LNCaP clone FGC (cell line): ENCODE data around the gene CFH.
"Not testable (repeated sequence)": the region's sequence is repeated elsewhere in the genome, so short reads cannot be mapped to it uniquely, and the experiment has no call there.

Experiments used
- DNase-seq: peaks from one replicate; pipeline ENCODE4 v3.0.0-alpha.2; 2011; ENCODE audit warnings: low read depth
- H3K4me3 ChIP-seq: 2 replicates; pipeline ENCODE4 v1.5.1; 2011; ENCODE audit warnings: mild to moderate bottlenecking, low read depth, low read length, control low read depth
- TF ChIP-seq, protein P1 (sequence below): IDR thresholded peaks from 2 replicates; pipeline ENCODE4 v1.5.1; 2012; ENCODE audit warnings: mild to moderate bottlenecking; ENCODE audit not compliant: control insufficient read depth, insufficient read depth; ENCODE audit errors: extremely low read depth

CFH gene

DNA sequence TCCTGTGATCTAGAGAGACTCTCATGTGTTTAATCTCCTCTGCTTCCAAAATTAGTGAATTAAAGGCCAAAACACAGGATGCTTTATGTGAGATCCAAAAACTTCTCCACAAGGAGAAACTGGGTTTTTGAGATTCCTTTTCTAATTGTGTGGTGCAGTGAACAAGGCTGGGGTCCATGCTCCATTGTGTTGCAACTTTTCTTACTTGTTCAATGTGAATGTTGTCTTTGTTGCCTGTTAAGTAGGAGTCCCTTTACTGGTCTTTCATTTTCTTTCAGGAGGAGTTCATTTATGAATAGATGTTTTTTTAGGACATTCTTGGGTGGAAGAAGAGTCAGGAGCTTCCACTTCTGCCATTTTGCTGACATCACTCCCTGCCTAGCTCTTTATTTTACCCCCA is 82.2 kb downstream of the CFH start:
- DNase-seq, result no peak
- TF ChIP-seq, protein P1, sequence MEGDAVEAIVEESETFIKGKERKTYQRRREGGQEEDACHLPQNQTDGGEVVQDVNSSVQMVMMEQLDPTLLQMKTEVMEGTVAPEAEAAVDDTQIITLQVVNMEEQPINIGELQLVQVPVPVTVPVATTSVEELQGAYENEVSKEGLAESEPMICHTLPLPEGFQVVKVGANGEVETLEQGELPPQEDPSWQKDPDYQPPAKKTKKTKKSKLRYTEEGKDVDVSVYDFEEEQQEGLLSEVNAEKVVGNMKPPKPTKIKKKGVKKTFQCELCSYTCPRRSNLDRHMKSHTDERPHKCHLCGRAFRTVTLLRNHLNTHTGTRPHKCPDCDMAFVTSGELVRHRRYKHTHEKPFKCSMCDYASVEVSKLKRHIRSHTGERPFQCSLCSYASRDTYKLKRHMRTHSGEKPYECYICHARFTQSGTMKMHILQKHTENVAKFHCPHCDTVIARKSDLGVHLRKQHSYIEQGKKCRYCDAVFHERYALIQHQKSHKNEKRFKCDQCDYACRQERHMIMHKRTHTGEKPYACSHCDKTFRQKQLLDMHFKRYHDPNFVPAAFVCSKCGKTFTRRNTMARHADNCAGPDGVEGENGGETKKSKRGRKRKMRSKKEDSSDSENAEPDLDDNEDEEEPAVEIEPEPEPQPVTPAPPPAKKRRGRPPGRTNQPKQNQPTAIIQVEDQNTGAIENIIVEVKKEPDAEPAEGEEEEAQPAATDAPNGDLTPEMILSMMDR, result no peak
- no peak overlapping the region for H3K4me3 ChIP-seq

DNA sequence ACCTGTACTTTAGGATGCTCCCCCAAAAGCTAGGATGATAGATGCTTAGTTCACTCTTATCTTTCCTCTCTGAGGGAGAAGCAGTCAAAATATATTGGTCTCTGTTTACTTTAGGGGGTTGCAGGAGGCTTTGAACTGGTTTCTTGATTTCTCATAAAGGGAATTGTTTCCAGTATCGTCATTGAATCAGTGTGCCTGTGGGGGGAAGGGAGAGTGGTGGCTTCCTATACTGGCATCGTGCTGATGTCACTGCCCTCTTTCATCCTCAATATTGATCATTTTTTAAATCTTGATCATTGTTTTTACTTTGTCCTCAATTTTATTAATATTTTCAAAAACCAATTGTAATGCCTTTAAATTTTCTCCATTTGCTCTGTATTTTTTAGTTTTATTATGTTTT is 82.6 kb downstream of the CFH start:
- no peak overlapping the region for H3K4me3 ChIP-seq
- no peak for DNase-seq
- TF ChIP-seq, protein P1, result no peak

DNA sequence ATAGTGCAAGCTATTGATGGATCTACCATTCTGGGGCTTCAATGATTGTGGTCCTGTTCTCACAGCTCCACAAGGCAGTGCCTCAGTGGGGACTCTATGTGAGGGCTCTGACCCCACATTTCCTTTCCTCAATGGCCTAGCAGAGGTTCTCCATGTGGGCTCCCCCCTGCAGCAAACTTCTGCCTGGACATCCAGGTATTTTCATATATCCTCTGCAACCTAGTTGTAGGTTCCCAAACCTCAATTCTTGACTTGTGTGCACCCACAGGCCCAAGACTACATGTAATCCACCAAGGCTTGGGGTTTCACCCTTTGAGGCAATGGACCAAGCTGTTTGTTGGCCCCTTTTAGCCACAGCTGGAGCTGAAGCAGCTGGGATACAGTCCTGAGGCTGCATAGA is 86.9 kb downstream of the CFH start:
- TF ChIP-seq, protein P1, result no peak
- DNase-seq, result no peak

DNA sequence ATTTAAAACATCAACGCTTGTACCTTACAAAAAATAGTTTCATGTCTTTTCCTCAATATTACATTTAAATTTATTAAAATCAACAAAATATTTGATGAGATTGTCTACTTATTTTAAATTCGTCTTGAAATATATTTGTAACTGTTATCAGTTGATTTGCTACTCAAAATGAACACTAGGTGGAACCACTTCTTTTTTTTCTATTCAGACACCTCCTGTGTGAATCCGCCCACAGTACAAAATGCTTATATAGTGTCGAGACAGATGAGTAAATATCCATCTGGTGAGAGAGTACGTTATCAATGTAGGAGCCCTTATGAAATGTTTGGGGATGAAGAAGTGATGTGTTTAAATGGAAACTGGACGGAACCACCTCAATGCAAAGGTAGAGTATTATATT is 91.4 kb downstream of the CFH start:
- DNase-seq, result peak; percentile 26
- TF ChIP-seq, protein P1, result peak; percentile 46
- not testable (repeated sequence) for H3K4me3 ChIP-seq

More for the DNA sequence above, 86.9 kb downstream of the CFH start:
- H3K4me3 ChIP-seq, result no peak overlapping the region

DNA sequence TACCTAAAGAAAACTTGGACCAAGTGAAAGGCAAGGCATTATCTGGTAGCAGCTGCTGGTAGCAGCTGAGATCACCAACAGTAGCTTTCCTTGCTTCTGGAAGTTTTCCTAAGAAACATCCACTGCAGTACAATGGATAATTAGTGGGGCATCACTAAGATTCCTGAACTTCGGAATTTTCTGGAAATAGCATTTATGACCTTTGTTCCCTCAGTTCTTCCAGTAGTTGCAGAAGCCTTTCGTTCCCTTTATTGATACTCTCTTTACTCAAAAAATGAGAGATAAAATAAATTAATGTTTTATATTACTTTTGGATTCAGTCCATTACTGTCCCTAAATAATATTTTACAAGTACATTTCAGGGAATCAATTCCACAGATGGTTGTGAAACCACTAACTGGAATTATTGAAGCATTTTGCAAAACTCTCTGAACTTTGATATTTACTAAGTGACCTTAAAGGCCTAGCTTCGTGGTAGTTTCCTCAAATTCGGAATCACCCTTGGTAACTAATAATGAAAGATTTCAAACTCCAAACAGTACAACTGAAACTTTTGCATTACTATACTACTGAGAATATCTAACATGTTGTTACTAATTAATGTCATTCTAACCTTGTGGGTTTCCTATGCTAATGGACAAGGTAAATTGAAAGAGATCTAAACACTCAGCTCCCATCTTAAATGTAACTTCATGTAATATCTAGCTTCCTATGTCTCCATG is 113.3 kb downstream of the CFH start:
- not testable (repeated sequence) for DNase-seq, H3K4me3 ChIP-seq

DNA sequence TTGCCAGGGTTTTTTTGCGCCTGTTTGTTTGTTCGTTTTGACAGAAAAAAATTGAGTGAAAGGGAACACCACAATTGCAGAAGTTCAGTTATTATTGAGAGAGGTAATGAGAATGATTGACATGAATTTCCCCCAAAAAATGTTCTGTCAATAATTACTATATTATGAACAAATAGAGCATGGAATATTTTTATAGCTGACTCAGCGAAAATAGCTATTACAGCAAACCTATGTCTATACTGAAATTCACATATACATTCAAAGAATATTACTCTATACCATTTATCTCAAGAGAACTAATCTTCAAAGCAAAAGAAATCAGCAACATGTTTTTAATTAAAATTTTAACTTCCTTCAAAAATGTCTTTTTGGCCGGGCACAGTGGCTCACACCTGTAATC is 118.0 kb downstream of the CFH start:
- DNase-seq, H3K4me3 ChIP-seq: not testable (repeated sequence)

DNA sequence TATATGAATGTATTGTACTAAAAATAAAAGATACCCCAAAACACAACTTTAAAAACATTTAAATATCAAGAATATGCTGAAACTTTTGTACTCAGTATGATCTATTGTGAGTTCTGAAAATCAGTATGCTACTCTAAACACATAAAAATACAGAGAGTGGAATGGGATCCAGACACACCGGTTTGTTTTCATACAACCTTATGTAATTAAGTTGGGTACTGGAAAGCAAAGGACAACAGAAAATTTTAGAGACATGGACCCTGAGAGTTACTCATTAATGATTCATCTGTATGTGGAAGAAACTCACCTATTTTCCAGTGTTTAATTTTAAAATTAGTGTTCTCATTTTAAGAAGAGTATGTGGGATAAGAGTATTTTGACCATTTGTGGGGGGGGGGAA is 121.9 kb downstream of the CFH start:
- DNase-seq, result no peak
- no peak overlapping the region for H3K4me3 ChIP-seq
- TF ChIP-seq, protein P1, result no peak

DNA sequence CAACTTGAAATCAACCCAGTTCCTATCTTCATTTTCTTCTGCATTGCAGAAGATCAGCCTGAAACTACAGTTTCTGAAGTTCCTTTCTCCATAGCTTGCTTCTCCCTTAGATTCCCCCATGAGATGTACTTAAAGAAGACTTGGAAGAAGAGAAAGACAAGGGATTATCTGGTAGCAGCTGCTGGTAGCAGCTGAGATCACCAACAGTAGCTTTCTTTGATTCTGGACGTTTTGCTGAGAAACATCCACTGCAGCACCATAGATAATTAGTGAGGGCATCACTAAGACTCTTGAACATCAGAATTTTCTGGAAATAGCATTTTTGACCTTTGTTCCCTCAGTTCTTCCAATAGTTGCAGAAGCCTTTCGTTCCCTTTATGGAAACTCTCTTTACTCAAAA is 122.3 kb downstream of the CFH start:
- DNase-seq, result no peak
- TF ChIP-seq, protein P1, result no peak
- H3K4me3 ChIP-seq, result no peak overlapping the region
